Fibroblast of skin of abdomen (primary cell): ENCODE results near the gene BRME1.

Source experiments
- DNase-seq: peaks from one replicate; pipeline ENCODE4 v3.0.0-alpha.2; 2013

BRME1 gene

DNA sequence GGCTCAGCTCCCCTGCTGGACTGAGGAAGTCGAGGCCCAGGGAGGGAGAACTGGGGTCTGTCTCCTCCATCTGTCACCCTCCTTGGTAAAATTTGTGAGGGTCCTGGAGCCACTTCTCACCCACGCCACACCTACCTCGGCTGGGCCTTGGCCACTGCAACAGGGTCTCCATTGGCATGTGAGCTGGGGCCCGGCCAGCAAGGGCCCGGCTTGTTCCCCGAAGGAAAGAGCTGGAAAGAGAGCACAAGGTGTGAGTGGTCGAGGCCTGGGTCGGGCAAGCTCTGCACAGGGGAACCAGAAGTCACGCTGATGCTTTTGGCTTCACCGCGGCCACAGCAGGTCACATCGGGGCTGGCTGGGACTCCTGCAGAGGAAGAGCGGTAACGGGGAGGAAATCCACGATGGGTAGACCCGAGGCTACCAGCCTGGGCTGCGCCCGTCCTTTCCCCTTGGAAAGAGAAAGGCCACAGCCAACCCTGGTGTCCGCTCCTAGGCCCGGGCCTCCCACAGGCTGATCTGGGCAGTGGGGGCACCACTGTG, 20.0 kb downstream of the BRME1 start:
- no peak for DNase-seq

DNA sequence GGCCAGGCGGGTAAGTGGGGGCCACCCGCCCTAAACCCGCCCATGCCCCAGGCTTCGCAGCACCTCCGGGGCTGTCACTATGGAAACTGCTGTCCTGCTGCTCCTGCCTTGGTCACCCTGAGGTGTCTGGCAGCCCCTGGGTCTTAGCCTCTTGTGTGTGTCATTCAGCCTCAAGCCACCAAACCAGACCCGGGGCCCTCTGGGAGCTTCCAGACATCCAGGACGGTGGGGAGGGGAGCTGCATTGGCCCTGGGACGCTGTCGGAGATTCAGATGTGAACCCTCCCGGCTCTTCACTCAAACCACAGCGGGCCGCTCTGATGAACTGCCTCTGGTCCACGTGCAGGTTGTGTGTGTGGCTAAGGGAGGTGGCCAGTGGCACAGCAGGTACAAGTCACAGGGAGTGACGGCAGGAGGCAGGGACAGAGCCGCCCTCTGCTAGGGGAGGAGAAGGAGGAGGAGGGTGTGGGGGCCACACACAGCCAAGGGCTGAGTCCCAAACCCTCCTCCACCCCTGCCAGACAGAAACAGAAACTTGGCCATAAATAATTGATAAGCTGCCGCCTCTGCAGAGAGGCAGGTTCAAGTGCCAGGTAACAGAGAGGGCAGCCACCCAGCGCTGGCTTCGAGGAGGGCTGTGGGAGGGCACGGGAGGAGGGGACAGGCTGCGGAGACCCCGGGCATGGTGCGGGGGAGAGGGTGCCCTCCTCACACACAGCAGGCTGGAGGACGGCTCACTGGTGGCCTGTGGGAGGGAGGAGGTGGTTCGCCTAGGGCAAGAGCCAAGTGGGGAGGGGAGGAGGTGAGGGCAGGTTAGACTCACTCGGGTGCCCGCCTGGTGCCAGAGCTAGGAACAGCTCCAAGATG, 21.0 kb downstream of the BRME1 start:
- no peak for DNase-seq

- no peak for DNase-seq
These were observed 22.3 kb downstream of the BRME1 start for GRCh38 chr19:13883516-13884064.

- no peak for DNase-seq
These were observed 23.1 kb downstream of the BRME1 start for GRCh38 chr19:13882836-13883235.

GRCh38 chr19:13882419-13882795, 23.5 kb downstream of the BRME1 start:
- no peak for DNase-seq

DNA sequence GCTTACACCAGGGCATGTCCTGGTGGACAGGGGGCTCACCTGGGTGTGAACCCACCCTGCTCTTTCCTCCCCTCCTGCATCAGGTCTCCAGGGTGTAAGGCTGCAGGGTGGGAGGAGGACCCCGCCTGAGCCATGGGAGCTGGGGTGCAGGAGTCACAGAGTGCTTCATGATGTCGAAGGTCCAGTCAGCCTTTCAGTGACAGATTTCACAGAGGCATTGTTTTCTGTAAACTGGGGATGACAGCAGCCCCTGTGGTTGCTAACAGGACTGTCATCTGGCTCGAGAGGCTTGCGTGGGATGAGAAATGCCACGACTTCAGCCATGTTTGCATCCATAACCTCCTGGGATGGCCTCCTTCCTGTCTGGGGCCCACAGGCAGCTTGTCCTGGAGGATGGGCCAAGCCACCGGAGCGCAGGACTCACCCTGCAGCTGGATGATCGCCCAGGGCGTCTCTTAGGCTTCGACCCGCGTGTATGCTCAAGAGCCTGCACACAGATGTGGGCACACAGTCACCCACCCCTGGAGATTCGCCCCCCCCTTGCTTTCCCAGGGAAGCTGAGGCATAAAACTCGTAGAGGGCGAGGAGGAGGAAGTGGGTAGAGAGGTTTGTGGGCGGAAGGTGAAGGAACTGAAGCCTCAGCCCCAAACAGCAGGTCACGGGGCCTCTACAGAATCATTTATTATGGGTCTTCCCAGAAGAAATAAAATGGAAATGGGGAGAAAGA, 24.1 kb downstream of the BRME1 start:
- DNase-seq: peak; percentile 65

- peak; percentile 44 for DNase-seq
These were observed 24.6 kb downstream of the BRME1 start for GRCh38 chr19:13881251-13881691.

DNA sequence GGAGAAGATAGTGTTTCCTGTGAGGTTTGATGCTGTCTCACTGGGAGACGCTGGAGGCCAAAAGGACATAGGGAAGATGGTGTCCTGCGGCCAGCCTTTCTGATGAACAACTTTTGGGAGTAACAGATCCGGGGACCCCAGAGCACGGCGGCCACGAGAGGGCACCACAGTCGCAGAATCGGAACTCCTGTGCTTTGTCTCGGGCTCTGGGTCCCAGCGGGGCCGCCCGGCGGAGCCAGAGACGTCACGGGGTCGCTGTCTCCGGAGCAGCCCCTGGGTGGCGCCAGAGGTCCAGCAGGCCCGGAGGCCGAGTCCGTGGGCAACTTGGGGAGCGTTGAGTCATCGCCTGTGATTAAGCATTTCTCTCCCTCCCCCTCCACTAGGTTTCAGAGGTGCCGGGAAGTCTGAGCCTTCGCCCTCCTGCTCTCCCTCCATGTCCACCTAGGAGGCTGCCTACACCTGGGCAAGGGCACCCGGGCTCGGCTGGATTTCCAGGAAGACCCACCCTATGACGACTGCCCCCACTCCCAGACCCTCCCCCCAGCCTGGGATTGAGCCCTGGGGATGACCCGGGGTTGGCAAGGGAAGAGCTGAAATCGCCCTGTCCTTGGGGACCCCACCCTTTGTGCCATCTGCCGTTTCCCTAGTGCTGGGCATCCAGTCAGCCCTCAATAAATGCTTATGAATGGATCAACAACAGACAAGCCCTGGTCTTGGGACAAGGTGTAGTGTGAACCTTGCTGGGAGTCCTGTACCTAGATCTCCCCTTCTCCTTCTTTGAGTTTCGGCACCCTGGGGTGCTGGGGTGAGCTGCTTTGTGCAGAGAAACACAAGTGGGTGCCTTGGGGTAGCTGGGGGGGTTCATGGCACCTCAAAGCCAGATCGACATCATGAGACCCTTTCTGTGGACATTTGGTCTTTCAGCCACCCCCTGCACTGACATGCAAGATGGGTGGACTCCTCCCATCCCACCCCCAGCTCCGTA, 25.6 kb downstream of the BRME1 start:
- peak; percentile 95 for DNase-seq

DNA sequence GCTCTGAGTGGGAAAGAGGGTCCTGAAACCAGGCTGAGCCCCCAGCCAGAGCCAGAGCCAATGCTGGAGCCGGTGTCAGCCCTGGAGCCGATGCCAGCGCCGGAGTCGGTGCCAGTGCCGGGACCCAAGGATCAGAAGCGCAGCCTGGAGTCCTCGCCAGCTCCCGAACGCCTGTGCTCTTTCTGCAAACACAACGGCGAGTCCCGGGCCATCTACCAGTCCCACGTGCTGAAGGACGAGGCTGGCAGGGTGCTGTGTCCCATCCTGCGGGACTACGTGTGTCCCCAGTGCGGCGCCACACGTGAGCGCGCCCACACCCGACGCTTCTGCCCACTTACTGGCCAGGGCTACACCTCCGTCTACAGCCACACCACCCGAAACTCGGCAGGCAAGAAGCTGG, 28.6 kb downstream of the BRME1 start:
- DNase-seq: no peak

- DNase-seq: no peak
These were observed 29.1 kb downstream of the BRME1 start, which contains the start of gene NANOS3 for GRCh38 chr19:13876834-13877233. NANOS3 (plus strand) TSS chr19:13877134; CDS start chr19:13877249, 115 bp downstream.

DNA sequence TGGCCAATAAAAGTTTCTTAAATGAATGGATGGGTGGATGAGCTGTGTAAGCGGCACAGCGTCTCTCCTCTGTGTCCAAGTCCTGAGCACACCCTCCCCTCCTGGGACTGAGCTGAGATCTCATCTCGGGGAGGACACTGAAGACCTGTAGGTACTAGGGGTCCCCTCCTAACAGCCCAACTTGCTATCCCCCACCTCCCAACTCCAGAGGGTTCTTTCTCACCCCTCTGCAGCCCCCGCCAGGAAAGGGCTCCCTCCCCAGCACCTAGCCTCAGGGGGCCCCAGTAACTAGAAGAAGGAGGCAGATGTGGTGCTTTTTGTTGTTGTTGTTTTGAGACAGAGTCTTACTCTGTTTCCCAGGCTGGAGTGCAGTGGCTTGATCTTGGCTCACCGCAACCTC, 30.1 kb downstream of the BRME1 start:
- no peak for DNase-seq

- DNase-seq: no peak
These were observed 31.9 kb downstream of the BRME1 start for GRCh38 chr19:13873834-13874515.

GRCh38 chr19:13872695-13873389, 33.1 kb downstream of the BRME1 start:
- DNase-seq: no peak

DNA sequence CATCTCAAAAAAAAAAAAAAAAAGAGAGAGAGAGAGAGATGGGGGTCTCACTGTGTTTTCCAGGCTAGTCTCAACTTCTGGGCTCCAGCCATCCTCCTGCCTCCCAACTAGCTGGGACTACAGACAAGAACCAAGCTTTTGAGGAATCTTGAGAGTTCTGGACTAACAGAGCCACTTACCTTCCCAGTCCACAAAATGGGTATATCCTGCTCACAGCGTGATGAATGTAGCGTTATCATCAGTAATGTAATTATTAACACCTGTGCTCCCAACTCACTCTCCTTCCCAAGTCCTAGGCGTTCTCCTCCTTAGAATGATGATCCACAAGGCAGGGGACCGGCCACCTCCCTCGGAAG, 33.6 kb downstream of the BRME1 start:
- DNase-seq: no peak

GRCh38 chr19:13870873-13871272, 35.0 kb downstream of the BRME1 start:
- no peak for DNase-seq

- DNase-seq: no peak
These were observed 36.6 kb downstream of the BRME1 start for GRCh38 chr19:13869281-13869680.

DNA sequence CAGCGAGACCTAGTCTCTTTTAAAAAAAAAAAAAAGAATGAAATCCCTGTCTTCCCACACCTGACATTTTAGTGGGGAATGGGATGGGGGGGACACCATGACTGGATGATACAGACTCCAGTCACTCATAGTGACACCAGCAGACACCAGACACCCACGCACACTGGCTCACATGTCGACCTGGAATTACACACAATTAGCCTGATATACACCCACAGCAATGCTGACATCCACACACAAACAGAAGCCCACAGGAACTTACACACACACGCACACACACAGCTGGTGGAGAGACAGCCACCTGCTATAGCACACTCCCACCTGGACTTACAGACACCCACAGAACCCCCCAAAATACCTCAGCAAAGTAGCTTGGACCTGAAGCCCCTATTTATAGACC, 37.3 kb downstream of the BRME1 start:
- no peak for DNase-seq

DNA sequence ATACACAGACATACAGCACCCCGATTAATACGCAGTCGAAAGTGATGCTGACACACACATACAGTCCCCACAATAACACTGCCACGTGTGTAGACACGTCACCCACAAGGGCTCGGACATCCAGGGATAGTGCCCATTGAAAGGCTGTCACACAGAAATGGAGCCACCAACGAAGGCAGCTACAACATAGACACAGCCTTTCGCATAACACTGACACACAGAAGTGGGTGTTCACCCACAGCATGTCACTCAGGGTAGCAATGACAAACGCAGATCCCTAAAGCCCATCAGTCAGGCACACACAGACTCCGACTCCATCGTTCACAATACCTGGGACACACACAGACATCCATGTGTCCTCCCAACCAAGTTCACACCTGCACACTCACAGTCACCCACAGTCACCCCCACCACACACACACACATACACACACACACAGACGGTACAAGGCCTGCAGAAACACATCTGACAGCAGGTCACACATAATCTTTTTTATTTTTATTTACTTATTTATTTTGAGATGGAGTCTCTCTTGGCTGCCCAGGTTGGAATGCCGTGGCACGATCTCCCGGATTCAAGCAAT, 39.4 kb downstream of the BRME1 start:
- DNase-seq: no peak

DNA sequence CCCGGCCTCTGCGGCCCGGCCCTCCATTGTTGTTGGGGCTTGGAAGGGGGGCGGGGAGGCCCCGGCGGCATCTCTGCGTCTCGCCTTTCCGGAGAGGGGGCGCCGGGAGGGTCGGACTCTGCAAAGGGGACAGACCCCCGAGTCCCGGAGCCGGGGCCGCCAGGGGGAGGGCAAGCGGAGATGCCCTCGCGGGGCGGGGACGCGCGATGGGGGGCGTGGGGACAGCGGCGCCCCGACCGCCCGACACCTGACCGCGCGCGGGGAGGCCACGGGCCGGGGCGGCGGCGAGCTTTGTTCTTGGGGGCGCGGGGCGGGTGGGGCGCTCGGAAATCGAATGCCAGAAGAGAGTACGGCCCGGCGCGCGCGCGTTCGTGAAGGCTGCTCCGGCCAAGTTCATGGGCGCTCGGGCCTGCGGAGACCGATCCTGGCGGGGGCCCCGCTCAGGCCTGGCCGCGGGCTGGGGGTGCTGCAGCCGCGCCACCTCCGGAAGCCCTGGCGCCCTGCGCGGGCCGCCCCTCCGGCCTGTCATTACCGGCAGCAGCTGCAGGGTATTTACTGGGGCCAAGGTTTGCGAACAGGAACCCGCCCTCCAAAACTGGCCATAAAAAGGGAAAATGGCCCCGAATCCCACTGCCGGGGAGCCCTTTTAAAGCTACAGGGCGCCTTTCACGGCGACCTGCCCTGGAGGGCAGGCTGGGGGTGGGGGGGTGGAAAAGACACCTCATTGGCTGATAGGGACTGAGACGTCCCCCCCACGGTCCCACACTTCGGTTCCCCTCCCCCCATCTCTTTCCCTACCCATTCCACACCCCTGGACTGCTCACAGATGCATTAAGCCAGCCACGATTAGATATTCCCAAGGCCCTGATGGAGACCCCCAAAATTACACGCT, 40.1 kb downstream of the BRME1 start:
- DNase-seq: no peak
